ENCODE results near the gene CYB5R4.
"Not testable (repeated sequence)": the region's sequence is repeated elsewhere in the genome, so short reads cannot be mapped to it uniquely, and the experiment has no call there.

CYB5R4 gene

GRCh38 chr6:83901624-83902023, 42.1 kb downstream of the CYB5R4 start:
- Histone ChIP-seq H4K20me1 (peaks cover 10% of the 10 kb centered on the region; the same call in 1 of the 2 replicates), H3K4me3 (no peak overlapping the region), H3K27ac (no peak overlapping the region), H3K4me2 (no peak overlapping the region), H3K36me3 (no peaks in the 10 kb centered on the region), H3K27me3 (no peaks in the 10 kb centered on the region), H3K9me3 (peaks cover 15% of the 10 kb centered on the region), H3K4me1 (no peaks in the 10 kb centered on the region), H3K9ac (no peak overlapping the region)
- TF ChIP-seq Cebpa-rat (IDR thresholded peaks at IDR 0.05) = no peak

- no peaks in the 10 kb centered on the region for H3K36me3 ChIP-seq
- H3K4me1 ChIP-seq = no peaks in the 10 kb centered on the region
- H4K20me1 ChIP-seq = peaks cover 10% of the 10 kb centered on the region; the same call in 1 of the 2 replicates
- no peak for TF ChIP-seq Cebpa-rat (IDR thresholded peaks at IDR 0.05)
- no peak overlapping the region for H3K4me2 ChIP-seq
- H3K4me3 ChIP-seq = no peak overlapping the region
- peaks cover 15% of the 10 kb centered on the region for H3K9me3 ChIP-seq
- H3K9ac ChIP-seq = no peak overlapping the region
- H3K27me3 ChIP-seq = no peaks in the 10 kb centered on the region
- H3K27ac ChIP-seq = no peak overlapping the region
Measured at GRCh38 chr6:83904395-83904794, 44.9 kb downstream of the CYB5R4 start.

GRCh38 chr6:83905648-83906047, 46.2 kb downstream of the CYB5R4 start:
- no peak overlapping the region for H3K4me2 ChIP-seq
- no peak overlapping the region for H3K4me3 ChIP-seq
- H4K20me1 ChIP-seq = peaks cover 10% of the 10 kb centered on the region; the same call in 1 of the 2 replicates
- no peaks in the 10 kb centered on the region for H3K27me3 ChIP-seq
- H3K36me3 ChIP-seq = no peaks in the 10 kb centered on the region
- no peaks in the 10 kb centered on the region for H3K4me1 ChIP-seq
- TF ChIP-seq Cebpa-rat (IDR thresholded peaks at IDR 0.05) = no peak
- no peak overlapping the region for H3K9ac ChIP-seq
- H3K9me3 ChIP-seq = peaks cover 15% of the 10 kb centered on the region
- H3K27ac ChIP-seq = no peak overlapping the region

GRCh38 chr6:83907623-83908390, 48.3 kb downstream of the CYB5R4 start:
- not testable (repeated sequence) for H3K4me3 ChIP-seq, H3K27ac ChIP-seq, H3K9ac ChIP-seq, H3K36me3 ChIP-seq, H4K20me1 ChIP-seq, H3K27me3 ChIP-seq, H3K4me1 ChIP-seq, H3K4me2 ChIP-seq
- peaks cover 11% of the 10 kb centered on the region for H3K9me3 ChIP-seq

GRCh38 chr6:83908813-83909212, 49.3 kb downstream of the CYB5R4 start:
- TF ChIP-seq Cebpa-rat (IDR thresholded peaks at IDR 0.05) = no peak
- H3K36me3 ChIP-seq = no peaks in the 10 kb centered on the region
- no peaks in the 10 kb centered on the region for H3K27me3 ChIP-seq
- no peak overlapping the region for H3K27ac ChIP-seq
- H4K20me1 ChIP-seq = peaks cover 10% of the 10 kb centered on the region; the same call in 1 of the 2 replicates
- no peak overlapping the region for H3K4me2 ChIP-seq
- H3K9me3 ChIP-seq = peaks cover 11% of the 10 kb centered on the region
- no peak overlapping the region for H3K4me3 ChIP-seq
- H3K9ac ChIP-seq = no peak overlapping the region
- no peaks in the 10 kb centered on the region for H3K4me1 ChIP-seq

GRCh38 chr6:83911278-83911677, 51.8 kb downstream of the CYB5R4 start:
- no peak for TF ChIP-seq Cebpa-rat (IDR thresholded peaks at IDR 0.05)
- no peaks in the 10 kb centered on the region for H3K9me3 ChIP-seq
- no peaks in the 10 kb centered on the region for H3K4me1 ChIP-seq

GRCh38 chr6:83914953-83915352, 55.5 kb downstream of the CYB5R4 start:
- no peaks in the 10 kb centered on the region for H4K20me1 ChIP-seq
- no peaks in the 10 kb centered on the region for H3K27me3 ChIP-seq
- H3K9ac ChIP-seq = no peak overlapping the region
- H3K4me1 ChIP-seq = no peaks in the 10 kb centered on the region
- no peak overlapping the region for H3K27ac ChIP-seq
- TF ChIP-seq Cebpa-rat (IDR thresholded peaks at IDR 0.05) = no peak
- no peaks in the 10 kb centered on the region for H3K9me3 ChIP-seq
- no peaks in the 10 kb centered on the region for H3K36me3 ChIP-seq
- no peak overlapping the region for H3K4me2 ChIP-seq
- H3K4me3 ChIP-seq = no peak overlapping the region

More at GRCh38 chr6:83911278-83911677, 51.8 kb downstream of the CYB5R4 start:
- no peak overlapping the region for H3K9ac ChIP-seq
- no peak overlapping the region for H3K4me3 ChIP-seq
- no peak overlapping the region for H3K4me2 ChIP-seq
- peaks cover 1% of the 10 kb centered on the region; the same call in 1 of the 2 replicates for H4K20me1 ChIP-seq
- H3K36me3 ChIP-seq = no peaks in the 10 kb centered on the region
- H3K27me3 ChIP-seq = no peaks in the 10 kb centered on the region
- no peak overlapping the region for H3K27ac ChIP-seq

- Histone ChIP-seq H3K27me3 (no peaks in the 10 kb centered on the region), H3K4me3 (no peak overlapping the region), H3K4me1 (no peaks in the 10 kb centered on the region), H3K36me3 (no peaks in the 10 kb centered on the region), H3K9me3 (no peaks in the 10 kb centered on the region), H3K27ac (no peak overlapping the region), H3K9ac (no peak overlapping the region), H4K20me1 (no peaks in the 10 kb centered on the region), H3K4me2 (no peak overlapping the region)
- TF ChIP-seq Cebpa-rat (IDR thresholded peaks at IDR 0.05) = no peak
Measured at GRCh38 chr6:83917001-83917400, 57.5 kb downstream of the CYB5R4 start.

- H3K4me3 ChIP-seq = no peak overlapping the region
Measured at GRCh38 chr6:83920017-83920416, 60.5 kb downstream of the CYB5R4 start.

GRCh38 chr6:83921315-83921714, 61.8 kb downstream of the CYB5R4 start:
- Histone ChIP-seq H3K9me3 (no peaks in the 10 kb centered on the region), H3K4me2 (no peak overlapping the region), H3K4me3 (no peak overlapping the region), H4K20me1 (no peaks in the 10 kb centered on the region), H3K4me1 (no peaks in the 10 kb centered on the region), H3K36me3 (0 out of 2 replicates have a peak, but pooled peaks cover 4% of the 10 kb centered on the region), H3K27ac (no peak overlapping the region), H3K27me3 (no peaks in the 10 kb centered on the region), H3K9ac (no peak overlapping the region)
- no peak for TF ChIP-seq Cebpa-rat (IDR thresholded peaks at IDR 0.05)

More at GRCh38 chr6:83920017-83920416, 60.5 kb downstream of the CYB5R4 start:
- Histone ChIP-seq H3K36me3 (no peaks in the 10 kb centered on the region), H3K4me2 (no peak overlapping the region), H4K20me1 (no peaks in the 10 kb centered on the region), H3K4me1 (no peaks in the 10 kb centered on the region), H3K27me3 (no peaks in the 10 kb centered on the region), H3K27ac (no peak overlapping the region), H3K9me3 (no peaks in the 10 kb centered on the region), H3K9ac (no peak overlapping the region)
- no peak for TF ChIP-seq Cebpa-rat (IDR thresholded peaks at IDR 0.05)
